Measurements from ENCODE around the gene ELOB. TPM values are rescaled to one million over a fixed set of nuclear protein-coding genes. Genes with fewer than 3 reads are reported as not detected.
A peak's percentile ranks its signal among the peaks of the same experiment; 100 is the strongest.
"Not testable (repeated sequence)": the region's sequence is repeated elsewhere in the genome, so short reads cannot be mapped to it uniquely, and the experiment has no call there.

ELOB gene
- total RNA-seq, 1 donor from 2014 or later: 311 TPM

- no peak overlapping the region for H3K4me3 ChIP-seq (ENCODE audit: low read depth, low read length)
- no peak for TF ChIP-seq CTCF (conservative IDR thresholded peaks at IDR 0.05; ENCODE audit: low read depth, low read length)
- DNase-seq (ENCODE audit: low read depth): no peak
These were observed 42.1 kb downstream of the ELOB start for GRCh38 chr16:2734844-2735515.

GRCh38 chr16:2728034-2728433 lies 49.0 kb downstream of the ELOB start:
- H3K4me3 ChIP-seq (ENCODE audit: low read depth, low read length): no peak overlapping the region
- no peak for DNase-seq (ENCODE audit: low read depth)
- no peak for TF ChIP-seq CTCF (conservative IDR thresholded peaks at IDR 0.05; ENCODE audit: low read depth, low read length)

GRCh38 chr16:2726923-2727322 lies 50.2 kb downstream of the ELOB start:
- no peak for TF ChIP-seq CTCF (conservative IDR thresholded peaks at IDR 0.05; ENCODE audit: low read depth, low read length)
- no peak for DNase-seq (ENCODE audit: low read depth)

GRCh38 chr16:2724816-2725348 lies 52.2 kb downstream of the ELOB start:
- no peak overlapping the region for H3K4me3 ChIP-seq (ENCODE audit: low read depth, low read length)
- no peak for DNase-seq (ENCODE audit: low read depth)
- no peak for TF ChIP-seq CTCF (conservative IDR thresholded peaks at IDR 0.05; ENCODE audit: low read depth, low read length)

More at GRCh38 chr16:2726923-2727322, 50.2 kb downstream of the ELOB start:
- no peak overlapping the region for H3K4me3 ChIP-seq (ENCODE audit: low read depth, low read length)

GRCh38 chr16:2724088-2724676 lies 52.9 kb downstream of the ELOB start:
- DNase-seq (ENCODE audit: low read depth): no peak
- H3K4me3 ChIP-seq (ENCODE audit: low read depth, low read length): no peak overlapping the region
- no peak for TF ChIP-seq CTCF (conservative IDR thresholded peaks at IDR 0.05; ENCODE audit: low read depth, low read length)

GRCh38 chr16:2721634-2722173 lies 55.4 kb downstream of the ELOB start:
- not testable (repeated sequence) for DNase-seq (ENCODE audit: low read depth)
- peak overlapping the region; percentile 75 for H3K4me3 ChIP-seq (ENCODE audit: low read depth, low read length)

Other genes with a start within 250 kb of the ELOB start
- gene CEMP1, start 245.9 kb downstream of the ELOB start, total RNA-seq: not detected in 2 replicates
- gene PDPK1, start 239.3 kb downstream of the ELOB start, total RNA-seq: 16.4 and 16.5 TPM in 2 replicates
- gene KCTD5, start 94.8 kb downstream of the ELOB start, total RNA-seq: 45.1 and 51.4 TPM in 2 replicates
- gene PRSS27, start 57.1 kb downstream of the ELOB start, total RNA-seq: 0.29 and 0.92 TPM in 2 replicates
- 82.6 and 91.6 TPM in 2 replicates for gene SRRM2, start 24.6 kb downstream of the ELOB start, total RNA-seq
- not detected in 2 replicates for gene PRSS33, start 10.3 kb upstream of the ELOB start, total RNA-seq
- not detected in 2 replicates for gene PRSS41, start 21.2 kb upstream of the ELOB start, total RNA-seq
- gene PRSS21, start 40.0 kb upstream of the ELOB start, total RNA-seq: 0.87 and 4.6 TPM in 2 replicates
- 0.06 and 2.1 TPM in 2 replicates for gene ZG16B, start 53.0 kb upstream of the ELOB start, total RNA-seq
- 9.5 and 11.1 TPM in 2 replicates for gene PRSS22, start 80.9 kb upstream of the ELOB start, total RNA-seq
- gene FLYWCH2, start 105.9 kb upstream of the ELOB start, total RNA-seq: 49.6 and 55.5 TPM in 2 replicates
- 28.0 and 47.1 TPM in 2 replicates for gene FLYWCH1, start 134.7 kb upstream of the ELOB start, total RNA-seq
- 0.72 and 4.2 TPM in 2 replicates for gene KREMEN2, start 187.0 kb upstream of the ELOB start, total RNA-seq
- 33.4 and 36.0 TPM in 2 replicates for gene PAQR4, start 192.1 kb upstream of the ELOB start, total RNA-seq
- gene PKMYT1, start 203.2 kb upstream of the ELOB start, total RNA-seq: 107 and 120 TPM in 2 replicates
- 0.29 and 3.5 TPM in 2 replicates for gene CLDN9, start 235.6 kb upstream of the ELOB start, total RNA-seq
- 255 and 813 TPM in 2 replicates for gene CLDN6, start 240.9 kb upstream of the ELOB start, total RNA-seq
- gene TNFRSF12A, start 243.1 kb upstream of the ELOB start, total RNA-seq: 451 and 701 TPM in 2 replicates
- gene HCFC1R1, start 246.7 kb upstream of the ELOB start, total RNA-seq: 14.3 and 39.0 TPM in 2 replicates
- gene THOC6, start 246.8 kb upstream of the ELOB start, total RNA-seq: 19.0 and 24.2 TPM in 2 replicates

Data from epithelial cell of proximal tubule (primary cell).